ENCODE results near the gene GPR139.

Gene GPR139

DNA sequence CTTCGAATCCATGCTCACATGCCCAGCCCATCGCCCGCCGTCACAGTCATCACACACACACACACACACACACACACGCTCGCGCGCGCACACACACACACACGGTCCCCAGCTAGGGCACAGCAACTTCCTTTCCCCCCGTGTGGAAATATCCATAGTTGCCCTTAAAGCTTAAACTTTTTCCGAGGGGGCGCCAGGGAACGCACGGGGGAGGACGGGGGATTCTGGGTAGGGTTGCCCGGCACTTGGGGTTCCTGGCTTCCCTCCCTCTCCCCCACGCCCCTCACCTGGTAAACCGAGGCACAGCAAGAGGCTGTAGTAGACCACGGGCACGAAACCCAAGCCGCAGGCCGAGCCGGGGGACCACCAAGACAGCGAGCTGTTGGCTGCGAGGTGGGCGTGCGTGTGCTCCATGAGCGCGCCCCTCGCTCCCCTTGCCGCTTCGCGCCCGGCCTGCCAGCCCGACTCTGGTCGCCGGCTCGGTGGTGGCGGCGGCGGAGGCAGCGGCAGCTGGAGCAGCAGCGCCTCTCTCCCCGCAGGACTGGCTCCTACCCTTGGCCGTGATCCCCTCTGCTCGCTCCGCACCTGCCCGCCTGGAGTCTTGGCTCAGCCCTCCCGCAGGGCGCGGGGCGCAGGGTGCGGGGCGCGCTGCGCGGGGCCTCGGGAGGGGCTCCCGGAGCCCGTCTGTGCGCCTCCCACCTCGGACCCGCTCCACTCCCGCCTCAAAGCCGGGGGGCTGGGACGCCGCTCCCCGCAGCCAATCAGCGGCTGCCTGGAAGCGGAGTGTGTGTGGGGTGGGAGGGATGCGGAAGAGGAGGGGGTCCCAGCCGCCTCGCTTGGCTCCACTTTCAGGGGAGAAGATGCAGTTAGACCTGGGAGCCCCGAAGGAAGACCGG, at the start of gene GPR139:
Gene GPR139, minus strand, starts transcription at position 688 of the 896 bp plus-strand sequence. Its CDS starts 274 bp downstream, at position 414.
- TF ChIP-seq YY1 (IDR thresholded peaks at IDR 0.05; ENCODE audit: low read depth) (no peak), TCF12 (IDR thresholded peaks at IDR 0.05; ENCODE audit: low read depth) (no peak), CEBPB (IDR thresholded peaks at IDR 0.05) (no peak), EP300 (IDR thresholded peaks at IDR 0.05; ENCODE audit: borderline replicate concordance) (no peak), TAF1 (IDR thresholded peaks at IDR 0.05; ENCODE audit: low read depth) (no peak), ZBTB7A (IDR thresholded peaks at IDR 0.05; ENCODE audit: low read depth) (no peak), FOXM1 (IDR thresholded peaks at IDR 0.05; ENCODE audit: borderline replicate concordance, low read depth) (no peak)
- TF ChIP-seq, protein P1, sequence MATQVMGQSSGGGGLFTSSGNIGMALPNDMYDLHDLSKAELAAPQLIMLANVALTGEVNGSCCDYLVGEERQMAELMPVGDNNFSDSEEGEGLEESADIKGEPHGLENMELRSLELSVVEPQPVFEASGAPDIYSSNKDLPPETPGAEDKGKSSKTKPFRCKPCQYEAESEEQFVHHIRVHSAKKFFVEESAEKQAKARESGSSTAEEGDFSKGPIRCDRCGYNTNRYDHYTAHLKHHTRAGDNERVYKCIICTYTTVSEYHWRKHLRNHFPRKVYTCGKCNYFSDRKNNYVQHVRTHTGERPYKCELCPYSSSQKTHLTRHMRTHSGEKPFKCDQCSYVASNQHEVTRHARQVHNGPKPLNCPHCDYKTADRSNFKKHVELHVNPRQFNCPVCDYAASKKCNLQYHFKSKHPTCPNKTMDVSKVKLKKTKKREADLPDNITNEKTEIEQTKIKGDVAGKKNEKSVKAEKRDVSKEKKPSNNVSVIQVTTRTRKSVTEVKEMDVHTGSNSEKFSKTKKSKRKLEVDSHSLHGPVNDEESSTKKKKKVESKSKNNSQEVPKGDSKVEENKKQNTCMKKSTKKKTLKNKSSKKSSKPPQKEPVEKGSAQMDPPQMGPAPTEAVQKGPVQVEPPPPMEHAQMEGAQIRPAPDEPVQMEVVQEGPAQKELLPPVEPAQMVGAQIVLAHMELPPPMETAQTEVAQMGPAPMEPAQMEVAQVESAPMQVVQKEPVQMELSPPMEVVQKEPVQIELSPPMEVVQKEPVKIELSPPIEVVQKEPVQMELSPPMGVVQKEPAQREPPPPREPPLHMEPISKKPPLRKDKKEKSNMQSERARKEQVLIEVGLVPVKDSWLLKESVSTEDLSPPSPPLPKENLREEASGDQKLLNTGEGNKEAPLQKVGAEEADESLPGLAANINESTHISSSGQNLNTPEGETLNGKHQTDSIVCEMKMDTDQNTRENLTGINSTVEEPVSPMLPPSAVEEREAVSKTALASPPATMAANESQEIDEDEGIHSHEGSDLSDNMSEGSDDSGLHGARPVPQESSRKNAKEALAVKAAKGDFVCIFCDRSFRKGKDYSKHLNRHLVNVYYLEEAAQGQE (IDR thresholded peaks at IDR 0.05; ENCODE audit: low read depth): no peak
- TF ChIP-seq, protein P2, sequence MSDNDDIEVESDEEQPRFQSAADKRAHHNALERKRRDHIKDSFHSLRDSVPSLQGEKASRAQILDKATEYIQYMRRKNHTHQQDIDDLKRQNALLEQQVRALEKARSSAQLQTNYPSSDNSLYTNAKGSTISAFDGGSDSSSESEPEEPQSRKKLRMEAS (IDR thresholded peaks at IDR 0.05): no peak
- TF ChIP-seq, protein P3, sequence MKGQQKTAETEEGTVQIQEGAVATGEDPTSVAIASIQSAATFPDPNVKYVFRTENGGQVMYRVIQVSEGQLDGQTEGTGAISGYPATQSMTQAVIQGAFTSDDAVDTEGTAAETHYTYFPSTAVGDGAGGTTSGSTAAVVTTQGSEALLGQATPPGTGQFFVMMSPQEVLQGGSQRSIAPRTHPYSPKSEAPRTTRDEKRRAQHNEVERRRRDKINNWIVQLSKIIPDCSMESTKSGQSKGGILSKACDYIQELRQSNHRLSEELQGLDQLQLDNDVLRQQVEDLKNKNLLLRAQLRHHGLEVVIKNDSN (IDR thresholded peaks at IDR 0.05): no peak

DNA sequence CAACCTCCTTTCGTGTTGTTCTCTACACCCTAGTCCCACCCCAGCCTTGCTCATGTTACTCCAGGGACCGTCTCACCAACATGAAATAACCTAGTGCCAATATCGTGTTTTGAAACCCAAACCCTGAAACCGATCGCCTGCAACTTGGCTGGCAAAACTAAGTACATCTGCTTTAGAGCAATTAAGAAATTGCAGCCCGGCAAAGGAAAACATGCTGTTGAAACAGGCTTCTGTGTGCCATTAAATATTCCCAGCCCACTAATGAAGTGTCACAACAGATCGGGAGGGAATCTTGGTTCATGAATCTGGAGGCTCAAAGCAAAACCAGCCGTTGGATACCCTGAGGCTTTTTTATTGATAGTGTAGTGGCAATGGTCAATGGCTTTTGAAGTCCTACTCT, 48.3 kb upstream of the GPR139 start:
- no peak for TF ChIP-seq EP300 (IDR thresholded peaks at IDR 0.05; ENCODE audit: borderline replicate concordance)
- TF ChIP-seq EGR1 (IDR thresholded peaks at IDR 0.05): no peak
- TF ChIP-seq NFIC (IDR thresholded peaks at IDR 0.05): no peak
- TF ChIP-seq, protein P2 (IDR thresholded peaks at IDR 0.05): no peak
- no peak for TF ChIP-seq ZBTB7A (IDR thresholded peaks at IDR 0.05; ENCODE audit: low read depth)
- no peak for TF ChIP-seq YY1 (IDR thresholded peaks at IDR 0.05; ENCODE audit: low read depth)
- TF ChIP-seq TCF12 (IDR thresholded peaks at IDR 0.05; ENCODE audit: low read depth): no peak

DNA sequence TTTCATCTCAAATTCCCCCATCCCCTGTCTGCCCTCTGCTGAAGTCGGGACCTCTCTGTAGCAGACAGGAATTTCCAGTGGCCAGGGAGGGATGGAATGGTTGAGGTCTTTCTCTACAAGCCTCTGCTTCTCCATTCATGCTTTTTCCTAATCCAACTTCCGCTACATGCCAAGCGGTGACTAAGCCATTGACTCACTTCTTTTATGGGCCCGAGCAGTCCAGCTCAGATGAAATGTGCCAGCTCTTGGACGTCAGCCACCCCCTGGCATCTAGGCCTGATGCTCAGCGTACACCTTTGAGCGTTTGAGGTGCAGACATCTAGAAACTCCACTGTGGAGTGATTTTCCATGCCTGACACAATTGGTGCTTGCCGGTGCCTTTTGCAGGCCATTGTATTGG, 40.7 kb upstream of the GPR139 start:
- no peak for TF ChIP-seq TEAD4 (IDR thresholded peaks at IDR 0.05)
- no peak for TF ChIP-seq TCF12 (IDR thresholded peaks at IDR 0.05; ENCODE audit: low read depth)
- TF ChIP-seq YY1 (IDR thresholded peaks at IDR 0.05; ENCODE audit: low read depth): no peak
- TF ChIP-seq ZBTB7A (IDR thresholded peaks at IDR 0.05; ENCODE audit: low read depth): no peak
- TF ChIP-seq, protein P2 (IDR thresholded peaks at IDR 0.05): no peak
- TF ChIP-seq CEBPB (IDR thresholded peaks at IDR 0.05): no peak
- TF ChIP-seq FOXM1 (IDR thresholded peaks at IDR 0.05; ENCODE audit: borderline replicate concordance, low read depth): no peak
- TF ChIP-seq, protein P1 (IDR thresholded peaks at IDR 0.05; ENCODE audit: low read depth): no peak
- no peak for TF ChIP-seq EP300 (IDR thresholded peaks at IDR 0.05; ENCODE audit: borderline replicate concordance)
- TF ChIP-seq CREB1 (IDR thresholded peaks at IDR 0.05; ENCODE audit: low read depth): no peak
- TF ChIP-seq, protein P3 (IDR thresholded peaks at IDR 0.05): no peak
- TF ChIP-seq TAF1 (IDR thresholded peaks at IDR 0.05; ENCODE audit: low read depth): no peak
- no peak for TF ChIP-seq EGR1 (IDR thresholded peaks at IDR 0.05)
- TF ChIP-seq RAD21 (IDR thresholded peaks at IDR 0.05; ENCODE audit: low read depth): no peak

DNA sequence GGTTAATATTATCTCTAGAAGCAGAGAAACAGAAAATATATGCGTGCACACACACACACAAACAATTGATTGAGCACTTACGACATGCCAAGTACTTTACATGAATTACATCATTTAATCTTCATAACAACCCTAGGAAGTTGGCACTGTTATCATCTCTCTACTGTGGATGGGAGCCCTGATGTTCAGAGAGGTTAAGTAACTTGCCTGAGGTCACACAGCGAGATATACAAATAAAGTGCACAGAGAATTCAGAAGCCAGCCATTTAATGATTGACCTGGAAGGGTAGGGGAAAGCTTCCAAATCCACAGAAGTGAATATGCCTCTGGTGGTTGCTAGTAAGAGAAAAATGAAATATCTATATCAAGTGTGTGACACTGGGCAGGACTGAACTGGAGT, 37.5 kb upstream of the GPR139 start:
- TF ChIP-seq RAD21 (IDR thresholded peaks at IDR 0.05; ENCODE audit: low read depth) (no peak), TEAD4 (IDR thresholded peaks at IDR 0.05) (no peak), ZBTB7A (IDR thresholded peaks at IDR 0.05; ENCODE audit: low read depth) (no peak)
- TF ChIP-seq, protein P2 (IDR thresholded peaks at IDR 0.05): no peak

DNA sequence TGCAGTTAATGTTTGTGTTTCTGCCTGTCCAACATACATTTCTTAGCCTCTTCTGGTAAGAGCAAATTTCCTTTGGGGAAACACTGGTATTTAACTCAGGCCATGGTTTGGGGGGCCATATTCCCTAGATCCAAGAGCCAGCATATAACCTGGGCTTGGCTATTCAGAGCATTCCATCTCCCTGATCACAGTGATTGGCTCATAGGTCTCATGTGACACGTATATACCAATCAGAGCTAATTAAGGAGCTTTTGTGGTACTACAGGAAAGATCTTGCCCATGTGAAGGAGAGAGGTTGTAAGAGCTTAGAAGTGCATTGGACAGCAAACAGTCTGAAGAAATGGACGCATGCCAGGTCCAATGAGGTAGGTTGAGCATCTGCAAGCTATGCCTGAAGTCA, 33.4 kb upstream of the GPR139 start:
- TF ChIP-seq ZBTB7A (IDR thresholded peaks at IDR 0.05; ENCODE audit: low read depth) (no peak), NFIC (IDR thresholded peaks at IDR 0.05) (no peak), TAF1 (IDR thresholded peaks at IDR 0.05; ENCODE audit: low read depth) (no peak), FOXM1 (IDR thresholded peaks at IDR 0.05; ENCODE audit: borderline replicate concordance, low read depth) (no peak), CEBPB (IDR thresholded peaks at IDR 0.05) (no peak)
- TF ChIP-seq, protein P2 (IDR thresholded peaks at IDR 0.05): no peak
- TF ChIP-seq, protein P1 (IDR thresholded peaks at IDR 0.05; ENCODE audit: low read depth): no peak

Data from Ishikawa (cell line).